GM19438 (cell line): Measurements from ENCODE around the gene NEFH.

Experiments used
- ATAC-seq: cut with Tn5 transposase; IDR thresholded peaks from one replicate; pipeline ENCODE4 v1.9.1; 2021; ENCODE audit warnings: low read depth; ENCODE audit not compliant: unreplicated experiment

NEFH gene

GRCh38 chr22:29459773-29460172, 20.2 kb upstream of the NEFH start:
- no peak for ATAC-seq

- no peak for ATAC-seq
Observed at GRCh38 chr22:29461263-29461662, 18.8 kb upstream of the NEFH start.

DNA sequence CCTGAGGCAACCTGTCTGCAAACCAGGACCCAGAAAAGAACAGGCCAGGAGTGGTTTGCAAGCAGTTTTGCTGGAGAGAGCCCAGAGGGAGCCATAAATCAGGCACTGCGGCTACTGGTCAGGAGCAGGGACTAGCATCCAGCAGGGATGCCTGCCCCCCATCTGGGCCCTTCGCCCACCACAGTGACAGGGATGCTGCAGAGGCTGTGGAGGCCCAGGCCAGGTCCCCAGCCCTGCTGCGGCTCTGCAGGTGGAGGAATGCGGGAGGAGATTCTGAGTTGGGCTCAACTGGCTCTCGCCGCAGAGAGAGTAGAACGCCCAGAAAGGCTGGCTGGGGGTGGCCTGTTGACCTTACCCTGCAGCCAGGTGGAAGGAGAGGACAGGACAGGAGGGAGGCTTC, 16.4 kb upstream of the NEFH start:
- ATAC-seq, result no peak

GRCh38 chr22:29464581-29464980, 15.4 kb upstream of the NEFH start:
- no peak for ATAC-seq

GRCh38 chr22:29469755-29470154, 10.3 kb upstream of the NEFH start:
- no peak for ATAC-seq

DNA sequence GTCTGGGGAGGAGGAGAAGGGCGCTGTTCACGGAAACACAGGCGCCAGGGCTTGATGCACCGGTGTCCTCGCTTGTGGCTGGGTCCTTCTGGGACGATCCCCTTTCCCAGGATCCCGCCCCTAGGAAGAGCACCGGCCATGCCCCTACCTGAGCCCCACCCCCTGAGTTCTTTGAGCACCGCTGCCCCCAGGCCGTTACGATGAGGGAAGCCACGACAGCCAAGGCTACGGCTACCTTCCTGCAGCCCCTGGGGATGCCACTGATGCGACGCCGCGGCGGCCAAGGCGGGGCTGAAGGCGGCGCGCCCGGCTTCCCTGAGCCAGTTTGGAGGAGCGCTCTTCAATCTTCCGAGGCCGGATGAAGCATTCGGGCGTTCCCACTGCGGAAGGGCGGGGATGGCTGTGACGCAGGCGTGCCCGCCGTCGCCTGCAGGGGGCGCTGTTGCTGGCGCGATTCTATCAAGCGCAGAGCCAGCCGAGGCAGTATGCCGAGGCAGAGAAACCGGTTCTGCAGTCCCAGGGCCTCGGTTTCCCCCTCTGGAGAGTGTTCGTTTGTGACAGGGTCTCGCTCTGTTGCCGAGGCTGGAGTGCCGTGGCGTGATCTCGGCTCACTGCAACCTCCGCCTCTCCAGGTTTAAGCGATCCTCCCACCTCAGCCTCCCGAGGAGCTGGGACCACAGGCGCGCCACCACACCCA, 9.7 kb upstream of the NEFH start:
- no peak for ATAC-seq

DNA sequence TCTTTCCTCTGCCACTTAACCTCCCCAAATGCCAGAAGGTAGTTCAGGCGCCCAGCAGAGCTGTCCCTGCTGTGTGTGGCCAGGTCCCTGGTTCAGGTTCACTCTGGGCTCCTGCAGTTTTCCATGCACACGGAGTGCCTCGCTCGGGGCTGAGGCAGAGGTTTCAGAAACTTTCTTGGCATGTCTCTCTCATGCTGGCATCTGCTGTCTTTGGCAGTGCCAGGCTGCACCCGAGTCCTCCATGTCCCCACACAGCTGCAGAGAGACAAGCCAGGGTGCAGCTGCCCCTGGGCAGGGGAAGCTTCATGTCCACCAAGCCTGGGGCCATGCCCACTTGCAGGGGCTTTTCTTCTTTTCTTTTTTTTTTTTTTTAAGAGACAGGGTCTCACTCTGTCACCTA, 7.0 kb upstream of the NEFH start:
- no peak for ATAC-seq

GRCh38 chr22:29475550-29475949, 4.5 kb upstream of the NEFH start:
- ATAC-seq, result peak; percentile 66

- no peak for ATAC-seq
Observed at GRCh38 chr22:29476116-29476515, 3.9 kb upstream of the NEFH start.

DNA sequence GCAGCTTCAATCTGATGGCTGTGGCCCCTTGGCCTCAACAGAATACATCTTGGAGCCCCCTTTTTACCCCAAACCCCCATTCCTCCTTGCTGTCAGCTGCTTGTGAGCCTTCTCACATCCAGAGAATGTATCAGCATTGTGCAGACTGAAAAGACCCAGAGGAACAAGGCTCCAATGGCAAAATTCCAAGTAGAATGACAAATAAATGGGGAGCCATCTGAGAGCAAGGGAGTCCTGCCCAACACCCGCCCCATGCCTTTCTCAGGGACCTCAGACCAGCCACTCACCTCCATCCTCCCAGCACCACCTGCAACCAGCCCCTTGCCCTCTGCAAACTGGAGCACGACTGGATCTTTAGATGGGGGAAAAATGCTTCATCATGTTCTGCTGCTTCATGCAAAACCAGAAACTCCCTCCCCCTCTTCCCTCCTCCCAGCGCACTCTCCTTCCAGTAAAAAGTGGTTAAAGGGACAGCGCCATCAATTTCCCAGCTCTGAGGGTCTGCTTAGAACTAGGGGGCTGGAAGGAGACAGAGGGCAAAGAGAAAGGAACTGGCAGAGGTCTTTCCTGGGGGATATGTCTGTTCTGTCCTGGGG, 2.2 kb upstream of the NEFH start:
- no peak for ATAC-seq

GRCh38 chr22:29478326-29479276, 1.4 kb upstream of the NEFH start:
- ATAC-seq, result no peak

GRCh38 chr22:29480262-29480511, 169 bp downstream of the NEFH start:
- no peak for ATAC-seq

DNA sequence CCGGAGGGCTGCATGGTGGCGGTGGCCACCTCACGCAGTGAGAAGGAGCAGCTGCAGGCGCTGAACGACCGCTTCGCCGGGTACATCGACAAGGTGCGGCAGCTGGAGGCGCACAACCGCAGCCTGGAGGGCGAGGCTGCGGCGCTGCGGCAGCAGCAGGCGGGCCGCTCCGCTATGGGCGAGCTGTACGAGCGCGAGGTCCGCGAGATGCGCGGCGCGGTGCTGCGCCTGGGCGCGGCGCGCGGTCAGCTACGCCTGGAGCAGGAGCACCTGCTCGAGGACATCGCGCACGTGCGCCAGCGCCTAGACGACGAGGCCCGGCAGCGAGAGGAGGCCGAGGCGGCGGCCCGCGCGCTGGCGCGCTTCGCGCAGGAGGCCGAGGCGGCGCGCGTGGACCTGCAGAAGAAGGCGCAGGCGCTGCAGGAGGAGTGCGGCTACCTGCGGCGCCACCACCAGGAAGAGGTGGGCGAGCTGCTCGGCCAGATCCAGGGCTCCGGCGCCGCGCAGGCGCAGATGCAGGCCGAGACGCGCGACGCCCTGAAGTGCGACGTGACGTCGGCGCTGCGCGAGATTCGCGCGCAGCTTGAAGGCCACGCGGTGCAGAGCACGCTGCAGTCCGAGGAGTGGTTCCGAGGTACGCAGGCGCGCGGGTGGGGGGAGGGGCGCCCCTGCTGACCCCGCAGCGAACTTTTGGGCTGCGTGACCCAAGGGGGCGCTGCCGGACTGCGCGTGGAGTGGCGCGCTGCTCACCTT, 670 bp downstream of the NEFH start:
- no peak for ATAC-seq

- ATAC-seq, result no peak
Observed at GRCh38 chr22:29481265-29482000, 1.4 kb downstream of the NEFH start.

- no peak for ATAC-seq
Observed at GRCh38 chr22:29482253-29482652, 2.2 kb downstream of the NEFH start.

- ATAC-seq, result no peak
Observed at GRCh38 chr22:29482726-29483125, 2.7 kb downstream of the NEFH start.

DNA sequence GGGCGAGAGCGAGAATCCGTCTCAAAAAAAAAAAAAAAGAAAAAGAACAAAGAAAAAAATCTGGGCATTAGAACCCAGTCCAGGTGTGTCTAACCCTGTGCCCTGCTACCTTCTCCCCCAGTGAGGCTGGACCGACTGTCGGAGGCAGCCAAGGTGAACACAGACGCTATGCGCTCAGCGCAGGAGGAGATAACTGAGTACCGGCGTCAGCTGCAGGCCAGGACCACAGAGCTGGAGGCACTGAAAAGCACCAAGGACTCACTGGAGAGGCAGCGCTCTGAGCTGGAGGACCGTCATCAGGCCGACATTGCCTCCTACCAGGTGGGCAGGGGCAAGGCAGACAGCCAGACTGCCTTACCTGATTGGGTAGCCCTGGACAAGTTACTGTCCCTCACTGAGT, 3.2 kb downstream of the NEFH start:
- no peak for ATAC-seq

GRCh38 chr22:29484642-29485041, 4.6 kb downstream of the NEFH start:
- ATAC-seq, result no peak

DNA sequence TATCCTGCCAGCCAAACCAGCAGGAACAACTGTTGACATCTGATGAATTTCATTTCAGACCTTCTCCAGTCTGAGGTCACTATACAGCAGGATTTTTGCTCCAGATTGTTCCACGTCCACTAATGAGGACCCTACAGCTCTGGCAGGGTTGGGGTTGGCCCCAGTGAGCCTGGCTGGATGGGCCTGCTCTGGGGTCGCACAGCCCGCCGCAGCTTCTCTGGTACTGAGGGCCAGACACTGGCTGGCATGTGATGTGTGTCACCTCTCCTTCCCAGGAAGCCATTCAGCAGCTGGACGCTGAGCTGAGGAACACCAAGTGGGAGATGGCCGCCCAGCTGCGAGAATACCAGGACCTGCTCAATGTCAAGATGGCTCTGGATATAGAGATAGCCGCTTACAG, 5.4 kb downstream of the NEFH start:
- ATAC-seq, result no peak

DNA sequence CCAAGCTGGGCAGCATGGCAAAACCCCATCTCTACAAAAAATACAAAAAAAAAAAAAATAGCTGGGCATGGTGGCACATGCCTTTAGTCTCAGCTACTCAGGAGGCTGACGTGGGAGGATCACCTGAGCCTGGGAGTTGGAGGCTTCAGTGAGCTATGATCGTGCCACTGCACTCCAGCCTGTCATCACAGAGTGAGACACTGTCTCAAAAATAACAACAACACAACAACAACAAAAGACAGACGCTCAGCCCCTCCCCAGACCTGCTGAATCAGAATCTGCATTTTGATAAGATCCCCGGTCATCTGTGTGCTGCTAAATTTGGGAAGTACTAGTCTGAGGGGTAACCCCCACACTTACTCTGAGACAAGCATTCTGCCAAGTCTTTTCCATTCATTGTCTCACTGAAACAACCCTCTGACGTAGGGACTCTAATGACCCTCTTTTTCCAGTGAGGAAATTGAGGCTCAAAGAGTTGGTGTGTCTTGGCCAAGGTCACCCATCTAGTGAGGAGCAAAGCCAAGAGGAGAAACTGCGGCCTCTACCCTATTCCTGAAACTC, 7.5 kb downstream of the NEFH start:
- no peak for ATAC-seq
